ENCODE results near the gene KIF26B. TPM values are rescaled to one million over a fixed set of nuclear protein-coding genes. Genes with fewer than 3 reads are reported as not detected.

Gene KIF26B
- polyA plus RNA-seq, 2 of the 4 experiments (the other 2 are of a cell fraction), result 0.01 to 0.04 TPM

DNA sequence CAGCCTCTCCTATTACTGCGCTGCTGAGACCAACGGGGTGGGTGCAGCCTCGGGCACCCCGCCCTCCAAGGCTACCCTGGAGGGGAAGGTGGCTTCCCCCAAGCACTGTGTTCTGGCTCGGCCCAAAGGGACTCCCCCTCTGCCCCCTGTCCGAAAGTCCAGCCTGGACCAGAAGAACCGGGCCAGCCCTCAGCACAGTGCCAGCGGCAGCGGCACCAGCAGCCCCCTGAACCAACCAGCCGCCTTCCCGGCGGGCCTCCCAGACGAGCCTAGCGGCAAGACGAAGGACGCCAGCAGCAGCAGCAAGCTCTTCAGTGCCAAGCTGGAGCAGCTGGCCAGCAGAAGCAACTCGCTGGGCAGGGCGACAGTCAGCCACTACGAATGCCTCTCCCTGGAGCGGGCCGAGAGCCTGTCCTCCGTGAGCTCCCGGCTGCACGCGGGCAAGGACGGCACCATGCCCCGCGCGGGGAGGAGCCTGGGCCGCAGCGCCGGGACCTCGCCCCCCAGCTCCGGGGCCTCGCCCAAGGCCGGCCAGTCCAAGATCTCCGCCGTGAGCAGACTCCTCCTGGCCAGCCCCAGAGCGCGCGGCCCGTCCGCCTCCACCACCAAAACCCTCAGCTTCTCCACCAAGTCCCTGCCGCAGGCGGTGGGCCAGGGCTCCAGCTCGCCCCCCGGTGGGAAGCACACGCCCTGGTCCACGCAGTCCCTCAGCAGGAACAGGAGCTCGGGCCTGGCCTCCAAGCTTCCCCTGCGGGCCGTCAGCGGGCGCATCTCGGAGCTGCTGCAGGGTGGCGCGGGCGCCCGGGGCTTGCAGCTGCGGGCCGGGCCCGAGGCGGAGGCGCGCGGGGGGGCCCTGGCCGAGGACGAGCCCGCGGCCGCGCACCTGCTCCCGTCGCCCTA is 533.1 kb downstream of the KIF26B start:
- WGBS (ENCODE audit: missing lambda C conversion rate), result 73% methylated on average over 40 of the region's 74 CpGs
- Histone ChIP-seq H3K4me3 (no peak overlapping the region), H3K4me2 (no peak overlapping the region), H3K4me1 (no peaks in the 10 kb centered on the region), H3K27ac (no peak overlapping the region), H3K9me3 (no peaks in the 10 kb centered on the region)
- CTCF ChIA-PET, result interaction anchor here (1.0 kb wide), 1 partner anchor 12 kb away, joined by 3 read pairs; no protein-coding TSS in a partner anchor
- TF ChIP-seq, protein P1, sequence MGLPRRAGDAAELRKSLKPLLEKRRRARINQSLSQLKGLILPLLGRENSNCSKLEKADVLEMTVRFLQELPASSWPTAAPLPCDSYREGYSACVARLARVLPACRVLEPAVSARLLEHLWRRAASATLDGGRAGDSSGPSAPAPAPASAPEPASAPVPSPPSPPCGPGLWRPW (IDR thresholded peaks at IDR 0.05), result no peak
- no peak for TF ChIP-seq TFCP2L1 (CRISPR knock-in tag; IDR thresholded peaks at IDR 0.05)
- TF ChIP-seq SMC3 (IDR thresholded peaks at IDR 0.05), result no peak
- TF ChIP-seq KDM1A (IDR thresholded peaks at IDR 0.05; ENCODE audit: low read depth), result no peak
- TF ChIP-seq FOXS1 (CRISPR knock-in tag; IDR thresholded peaks at IDR 0.05), result no peak
- no peak for TF ChIP-seq CHD2 (IDR thresholded peaks at IDR 0.05; ENCODE audit: low read length, partially characterized antibody)
- TF ChIP-seq EHMT2 (IDR thresholded peaks at IDR 0.05; ENCODE audit: low read depth), result no peak
- TF ChIP-seq, protein P2, sequence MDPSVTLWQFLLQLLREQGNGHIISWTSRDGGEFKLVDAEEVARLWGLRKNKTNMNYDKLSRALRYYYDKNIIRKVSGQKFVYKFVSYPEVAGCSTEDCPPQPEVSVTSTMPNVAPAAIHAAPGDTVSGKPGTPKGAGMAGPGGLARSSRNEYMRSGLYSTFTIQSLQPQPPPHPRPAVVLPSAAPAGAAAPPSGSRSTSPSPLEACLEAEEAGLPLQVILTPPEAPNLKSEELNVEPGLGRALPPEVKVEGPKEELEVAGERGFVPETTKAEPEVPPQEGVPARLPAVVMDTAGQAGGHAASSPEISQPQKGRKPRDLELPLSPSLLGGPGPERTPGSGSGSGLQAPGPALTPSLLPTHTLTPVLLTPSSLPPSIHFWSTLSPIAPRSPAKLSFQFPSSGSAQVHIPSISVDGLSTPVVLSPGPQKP (IDR thresholded peaks at IDR 0.05; ENCODE audit: low read depth, low read length), result no peak
- TF ChIP-seq RFX5 (IDR thresholded peaks at IDR 0.05), result no peak
- TF ChIP-seq, protein P3, sequence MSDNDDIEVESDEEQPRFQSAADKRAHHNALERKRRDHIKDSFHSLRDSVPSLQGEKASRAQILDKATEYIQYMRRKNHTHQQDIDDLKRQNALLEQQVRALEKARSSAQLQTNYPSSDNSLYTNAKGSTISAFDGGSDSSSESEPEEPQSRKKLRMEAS (IDR thresholded peaks at IDR 0.05), result no peak
- TF ChIP-seq CBX2 (IDR thresholded peaks at IDR 0.05; ENCODE audit: borderline replicate concordance, low read depth), result no peak
- no peak for TF ChIP-seq NPAS2 (CRISPR knock-in tag; IDR thresholded peaks at IDR 0.05; ENCODE audit: borderline replicate concordance)
- no peak for ATAC-seq
- no peak for FAIRE-seq
- DNase-seq (ENCODE audit: low read depth in 1 of 2, low spot score in 1 of 2), result no peak
- POLR2A ChIA-PET, result no interaction called here

DNA sequence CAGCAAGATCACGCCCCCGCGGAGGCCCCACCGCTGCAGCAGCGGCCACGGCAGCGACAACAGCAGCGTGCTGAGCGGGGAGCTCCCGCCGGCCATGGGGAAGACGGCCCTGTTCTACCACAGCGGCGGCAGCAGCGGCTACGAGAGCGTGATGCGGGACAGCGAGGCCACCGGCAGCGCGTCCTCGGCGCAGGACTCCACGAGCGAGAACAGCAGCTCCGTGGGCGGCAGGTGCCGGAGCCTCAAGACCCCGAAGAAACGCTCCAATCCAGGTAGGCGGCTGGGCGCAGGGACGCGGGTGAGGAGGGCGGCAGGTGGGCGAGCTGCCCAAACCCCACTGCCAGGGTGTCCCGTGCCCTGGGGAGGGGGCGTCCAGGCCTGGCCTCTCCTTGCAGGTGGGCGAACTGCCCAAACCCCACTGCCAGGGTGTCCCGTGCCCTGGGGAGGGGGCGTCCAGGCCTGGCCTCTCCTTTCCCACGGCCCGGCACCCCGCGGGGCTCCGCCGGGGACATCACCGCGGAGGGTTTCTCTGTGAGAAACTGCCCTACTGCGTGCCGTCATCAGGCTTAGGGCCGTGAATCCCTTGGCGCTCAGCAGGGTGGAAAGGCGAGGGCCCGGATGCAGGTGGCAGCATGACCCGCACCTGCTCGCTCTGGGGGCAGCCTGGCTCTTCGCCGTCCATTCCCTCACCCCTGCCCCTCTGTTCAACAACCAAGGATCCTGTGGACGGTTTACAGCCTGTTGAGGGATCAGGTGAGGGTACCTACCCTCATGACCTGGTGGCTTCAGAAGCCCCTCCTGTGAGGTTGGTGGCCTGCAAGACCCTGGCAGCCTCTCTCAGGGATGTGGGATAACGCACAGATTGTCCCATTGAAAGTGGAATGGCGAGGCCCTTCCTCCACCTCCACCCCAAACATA is 534.0 kb downstream of the KIF26B start:
- DNase-seq (ENCODE audit: low read depth in 1 of 2, low spot score in 1 of 2) (no peak), ATAC-seq (no peak), FAIRE-seq (no peak)
- Histone ChIP-seq H3K4me2 (no peak overlapping the region), H3K9me3 (no peaks in the 10 kb centered on the region), H3K4me1 (no peaks in the 10 kb centered on the region), H3K4me3 (no peak overlapping the region), H3K27ac (no peak overlapping the region)
- TF ChIP-seq FOSB (CRISPR knock-in tag; IDR thresholded peaks at IDR 0.05), result no peak
- no peak for TF ChIP-seq KDM1A (IDR thresholded peaks at IDR 0.05; ENCODE audit: low read depth)
- TF ChIP-seq TFCP2L1 (CRISPR knock-in tag; IDR thresholded peaks at IDR 0.05), result no peak
- no peak for TF ChIP-seq CHD2 (IDR thresholded peaks at IDR 0.05; ENCODE audit: low read length, partially characterized antibody)
- TF ChIP-seq EHMT2 (IDR thresholded peaks at IDR 0.05; ENCODE audit: low read depth), result no peak
- TF ChIP-seq RAD21 (conservative IDR thresholded peaks at IDR 0.05 in 1 of 2, IDR thresholded peaks at IDR 0.05 in 1 of 2), result no peak
- TF ChIP-seq CHD4 (IDR thresholded peaks at IDR 0.05; ENCODE audit: borderline replicate concordance), result no peak
- TF ChIP-seq ZSCAN20 (CRISPR knock-in tag; IDR thresholded peaks at IDR 0.05), result no peak
- no peak for TF ChIP-seq FOSL2 (IDR thresholded peaks at IDR 0.05)
- TF ChIP-seq FOSL2 (CRISPR knock-in tag; IDR thresholded peaks at IDR 0.05), result no peak
- no peak for TF ChIP-seq GATA3 (IDR thresholded peaks at IDR 0.05; ENCODE audit: borderline replicate concordance)
- TF ChIP-seq JUNB (IDR thresholded peaks at IDR 0.05), result no peak
- no peak for TF ChIP-seq BHLHE40 (IDR thresholded peaks at IDR 0.05; ENCODE audit: low read depth, low read length)
- no peak for TF ChIP-seq PHF8 (IDR thresholded peaks at IDR 0.05; ENCODE audit: borderline replicate concordance, low read depth)
- no peak for TF ChIP-seq KDM5A (IDR thresholded peaks at IDR 0.05)
- TF ChIP-seq, protein P4, sequence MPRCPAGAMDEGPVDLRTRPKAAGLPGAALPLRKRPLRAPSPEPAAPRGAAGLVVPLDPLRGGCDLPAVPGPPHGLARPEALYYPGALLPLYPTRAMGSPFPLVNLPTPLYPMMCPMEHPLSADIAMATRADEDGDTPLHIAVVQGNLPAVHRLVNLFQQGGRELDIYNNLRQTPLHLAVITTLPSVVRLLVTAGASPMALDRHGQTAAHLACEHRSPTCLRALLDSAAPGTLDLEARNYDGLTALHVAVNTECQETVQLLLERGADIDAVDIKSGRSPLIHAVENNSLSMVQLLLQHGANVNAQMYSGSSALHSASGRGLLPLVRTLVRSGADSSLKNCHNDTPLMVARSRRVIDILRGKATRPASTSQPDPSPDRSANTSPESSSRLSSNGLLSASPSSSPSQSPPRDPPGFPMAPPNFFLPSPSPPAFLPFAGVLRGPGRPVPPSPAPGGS (IDR thresholded peaks at IDR 0.05), result no peak
- TF ChIP-seq FOXS1 (CRISPR knock-in tag; IDR thresholded peaks at IDR 0.05), result no peak
- TF ChIP-seq EP300 (IDR thresholded peaks at IDR 0.05), result no peak
- TF ChIP-seq, protein P5, sequence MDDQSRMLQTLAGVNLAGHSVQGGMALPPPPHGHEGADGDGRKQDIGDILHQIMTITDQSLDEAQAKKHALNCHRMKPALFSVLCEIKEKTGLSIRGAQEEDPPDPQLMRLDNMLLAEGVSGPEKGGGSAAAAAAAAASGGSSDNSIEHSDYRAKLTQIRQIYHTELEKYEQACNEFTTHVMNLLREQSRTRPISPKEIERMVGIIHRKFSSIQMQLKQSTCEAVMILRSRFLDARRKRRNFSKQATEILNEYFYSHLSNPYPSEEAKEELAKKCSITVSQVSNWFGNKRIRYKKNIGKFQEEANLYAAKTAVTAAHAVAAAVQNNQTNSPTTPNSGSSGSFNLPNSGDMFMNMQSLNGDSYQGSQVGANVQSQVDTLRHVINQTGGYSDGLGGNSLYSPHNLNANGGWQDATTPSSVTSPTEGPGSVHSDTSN (IDR thresholded peaks at IDR 0.05), result no peak
- 81% methylated on average over 26 of the region's 63 CpGs for WGBS (ENCODE audit: missing lambda C conversion rate)
- POLR2A ChIA-PET, result no interaction called here
- CTCF ChIA-PET, result interaction anchor here (1.0 kb wide), 1 partner anchor 11 kb away, joined by 3 read pairs; no protein-coding TSS in a partner anchor

Measured in A549 (cell line).